ENCODE measurements around the gene DENND4B. TPM values are rescaled to one million over a fixed set of nuclear protein-coding genes. Genes with fewer than 3 reads are reported as not detected.

The DENND4B gene
- total and polyA plus RNA-seq, 4 donors = 9.7 to 27.2 (median 11.6) TPM

- 92% methylated on average over 14 of the region's 14 CpGs for WGBS
- Histone ChIP-seq H3K4me1 (ENCODE audit: control insufficient read depth in 4 of 4, insufficient read depth in 4 of 4, low read length in 3 of 4) (no peaks in the 10 kb centered on the region), H3K4me3 (ENCODE audit: low read depth in 1 of 3, low read length in 3 of 3) (no peak overlapping the region), H3K36me3 (ENCODE audit: control insufficient read depth in 4 of 4, insufficient read depth in 3 of 4, low read depth in 1 of 4, low read length in 3 of 4) (peaks cover 4 to 50% (median 23%) of the 10 kb centered on the region in 4 donors), H3K9ac (ENCODE audit: low read depth in 1 of 2, low read length in 2 of 2) (no peak overlapping the region), H3K9me3 (ENCODE audit: control insufficient read depth in 4 of 4, low read length in 3 of 4) (no peaks in the 10 kb centered on the region), H3K27ac (ENCODE audit: low read depth in 1 of 2, low read length in 2 of 2) (no peak overlapping the region), H3K27me3 (ENCODE audit: control insufficient read depth in 4 of 4, insufficient read depth in 4 of 4, low read length in 3 of 4) (no peaks in the 10 kb centered on the region)
- TF ChIP-seq RAD21 (IDR thresholded peaks at IDR 0.05) = no peak
- TF ChIP-seq EGR1 (IDR thresholded peaks at IDR 0.05; ENCODE audit: low read depth in 2 of 2) = no peak
- no peak for TF ChIP-seq HNF4G (IDR thresholded peaks at IDR 0.05)
- no peak for TF ChIP-seq TAF1 (conservative IDR thresholded peaks at IDR 0.05)
- no peak for TF ChIP-seq GABPA (IDR thresholded peaks at IDR 0.05 in 1 of 2, conservative IDR thresholded peaks at IDR 0.05 in 1 of 2)
- no peak for TF ChIP-seq HNF4A (conservative IDR thresholded peaks at IDR 0.05)
- no peak for TF ChIP-seq FOXA2 (IDR thresholded peaks at IDR 0.05)
- TF ChIP-seq ZBTB33 (IDR thresholded peaks at IDR 0.05) = no peak
- no peak for TF ChIP-seq SP1 (IDR thresholded peaks at IDR 0.05)
- no peak for TF ChIP-seq CTCF (IDR thresholded peaks at IDR 0.05; ENCODE audit: low read depth, low read length, missing input control)
- no peak for DNase-seq (ENCODE audit: low spot score)
These were observed 16.3 kb downstream of the DENND4B start for GRCh38 chr1:153929981-153930948.

GRCh38 chr1:153929426-153929825 lies 17.1 kb downstream of the DENND4B start:
- 91% methylated on average over 5 of the region's 5 CpGs for WGBS
- peaks cover 4 to 42% (median 18%) of the 10 kb centered on the region in 4 donors for H3K36me3 ChIP-seq (ENCODE audit: control insufficient read depth in 4 of 4, insufficient read depth in 3 of 4, low read depth in 1 of 4, low read length in 3 of 4)
- H3K27ac ChIP-seq (ENCODE audit: low read depth in 1 of 2, low read length in 2 of 2) = no peak overlapping the region

More at GRCh38 chr1:153929426-153929825, 17.1 kb downstream of the DENND4B start:
- Histone ChIP-seq H3K9ac (ENCODE audit: low read depth in 1 of 2, low read length in 2 of 2) (no peak overlapping the region), H3K4me3 (ENCODE audit: low read depth in 1 of 3, low read length in 3 of 3) (no peak overlapping the region), H3K4me1 (ENCODE audit: control insufficient read depth in 4 of 4, insufficient read depth in 4 of 4, low read length in 3 of 4) (no peaks in the 10 kb centered on the region), H3K27me3 (ENCODE audit: control insufficient read depth in 4 of 4, insufficient read depth in 4 of 4, low read length in 3 of 4) (no peaks in the 10 kb centered on the region), H3K9me3 (ENCODE audit: control insufficient read depth in 4 of 4, low read length in 3 of 4) (no peaks in the 10 kb centered on the region)
- no peak for DNase-seq (ENCODE audit: low spot score)
- TF ChIP-seq MAX (IDR thresholded peaks at IDR 0.05) (no peak), ATF3 (IDR thresholded peaks at IDR 0.05) (no peak), NR2F2 (IDR thresholded peaks at IDR 0.05) (no peak), REST (IDR thresholded peaks at IDR 0.05) (no peak), CTCF (IDR thresholded peaks at IDR 0.05; ENCODE audit: low read depth, low read length, missing input control) (no peak), EGR1 (IDR thresholded peaks at IDR 0.05; ENCODE audit: low read depth in 2 of 2) (no peak), HNF4A (conservative IDR thresholded peaks at IDR 0.05) (no peak), RAD21 (IDR thresholded peaks at IDR 0.05) (no peak), JUND (IDR thresholded peaks at IDR 0.05) (no peak), TAF1 (conservative IDR thresholded peaks at IDR 0.05) (no peak)
